Tibial nerve (tissue), 4 donors: ENCODE measurements around the gene TTC9C. TPM values are rescaled to one million over a fixed set of nuclear protein-coding genes. Genes with fewer than 3 reads are reported as not detected.
A peak's percentile ranks its signal among the peaks of the same experiment; 100 is the strongest.

Experiments used
- DNase-seq, 2 donors: peaks; one replicate each; pipeline ENCODE4 v3.0.0-alpha.2; 2019; ENCODE audit warnings: low spot score in 2 of 2
- H3K27ac ChIP-seq, 4 donors: fragments of 200-600 bp; sonication (generic) in 3 of 4; one replicate each; pipeline ENCODE4 v1.5.1; 2017 to 2019; ENCODE audit warnings: mild to moderate bottlenecking in 1 of 4
- H3K27me3 ChIP-seq, 2 donors: fragments of 200-600 bp; sonication (generic) in 1 of 2; one replicate each; pipeline versions ENCODE4 v1.5.1 to v1.6.0; 2017 to 2019
- H3K36me3 ChIP-seq, 3 donors: fragments of 200-600 bp; sonication (generic); one replicate each; pipeline ENCODE4 v1.5.1; 2018 to 2019
- H3K4me1 ChIP-seq, 4 donors: fragments of 200-600 bp; sonication (generic) in 3 of 4; one replicate each; pipeline ENCODE4 v1.5.1; 2017 to 2019
- H3K4me3 ChIP-seq, 4 donors: fragments of 200-600 bp; sonication (generic) in 3 of 4; one replicate each; pipeline ENCODE4 v1.5.1; 2017 to 2019; ENCODE audit warnings: mild to moderate bottlenecking in 1 of 4, moderate library complexity in 1 of 4
- H3K9me3 ChIP-seq, 4 donors: fragments of 200-600 bp; sonication (generic) in 3 of 4; one replicate each; pipeline ENCODE4 v1.5.1; 2017 to 2019
- EP300 ChIP-seq, 2 donors: sonication (generic); formaldehyde crosslinking; IDR thresholded peaks; one replicate each; pipeline ENCODE4 v1.6.1; 2017; ENCODE audit warnings: antibody characterized with exemption in 2 of 2, mild to moderate bottlenecking in 1 of 2
- POLR2A ChIP-seq, 2 donors: fragments of 450-650 bp; IDR thresholded peaks; one replicate each; pipeline ENCODE4 v1.6.1; 2017; ENCODE audit warnings: antibody characterized with exemption in 2 of 2, mild to moderate bottlenecking in 2 of 2, moderate library complexity in 2 of 2
- WGBS, 2 donors: methylation state at CpG; one replicate each; pipeline ENCODE4 v1.1.5; 2018; 5-methylcytosine and 5-hydroxymethylcytosine counted together
- total RNA-seq, 4 donors: library from RNA; depleted of rRNA; stranded (reverse); fragments of >200 nt; gene quantifications; one replicate each; pipeline ENCODE4 v1.1.0, GENCODE V29; 2016
- TF ChIP-seq, protein P1 (sequence below), 5 experiments: fragments of 200-600 bp in 3 of 5; fragments of 450-650 bp in 2 of 5; sonication (generic) in 3 of 5; IDR thresholded peaks; one replicate each; pipeline ENCODE4 v1.5.1; 2016 to 2019; ENCODE audit warnings: antibody characterized with exemption in 5 of 5, mild to moderate bottlenecking in 3 of 5, moderate library complexity in 2 of 5

TTC9C gene
- total RNA-seq, 4 donors from 2014 or later, result 20.1 to 37.1 (median 23.6) TPM

DNA sequence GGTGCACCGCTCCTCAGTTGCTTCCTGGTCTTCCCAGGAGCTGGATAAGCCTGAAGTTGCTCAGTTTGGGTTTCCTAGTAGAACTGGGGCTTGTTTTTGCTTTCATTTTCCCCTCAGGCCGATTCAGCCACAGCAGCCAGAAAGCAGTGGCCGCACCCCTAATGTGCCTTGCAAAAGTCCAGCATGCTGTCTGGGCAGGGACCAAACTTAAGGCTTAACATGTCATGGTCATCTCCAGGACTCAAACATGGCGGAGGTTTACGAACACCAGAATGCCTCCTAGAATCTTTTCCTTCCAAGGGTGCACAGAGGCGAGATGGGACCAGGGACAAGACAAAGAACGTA is 18.3 kb upstream of the TTC9C start:
- Histone ChIP-seq H3K27ac (peak overlapping the region; percentile 71 to 95 (median 92)), H3K4me3 (peak overlapping the region; percentile 25 to 70 (median 58)), H3K9me3 (no peaks in the 10 kb centered on the region), H3K4me1 (peaks cover 0 to 47% (median 31%) of the 10 kb centered on the region in 4 donors), H3K27me3 (no peaks in the 10 kb centered on the region), H3K36me3 (peaks cover 0 to 47% (median 9%) of the 10 kb centered on the region in 3 donors)
- no peak for DNase-seq
- WGBS, 2 donors, result 55 to 56% methylated on average over 6 to 7 of the region's 7 CpGs
- no peak for TF ChIP-seq POLR2A (IDR thresholded peaks at IDR 0.05)
- TF ChIP-seq, protein P1, sequence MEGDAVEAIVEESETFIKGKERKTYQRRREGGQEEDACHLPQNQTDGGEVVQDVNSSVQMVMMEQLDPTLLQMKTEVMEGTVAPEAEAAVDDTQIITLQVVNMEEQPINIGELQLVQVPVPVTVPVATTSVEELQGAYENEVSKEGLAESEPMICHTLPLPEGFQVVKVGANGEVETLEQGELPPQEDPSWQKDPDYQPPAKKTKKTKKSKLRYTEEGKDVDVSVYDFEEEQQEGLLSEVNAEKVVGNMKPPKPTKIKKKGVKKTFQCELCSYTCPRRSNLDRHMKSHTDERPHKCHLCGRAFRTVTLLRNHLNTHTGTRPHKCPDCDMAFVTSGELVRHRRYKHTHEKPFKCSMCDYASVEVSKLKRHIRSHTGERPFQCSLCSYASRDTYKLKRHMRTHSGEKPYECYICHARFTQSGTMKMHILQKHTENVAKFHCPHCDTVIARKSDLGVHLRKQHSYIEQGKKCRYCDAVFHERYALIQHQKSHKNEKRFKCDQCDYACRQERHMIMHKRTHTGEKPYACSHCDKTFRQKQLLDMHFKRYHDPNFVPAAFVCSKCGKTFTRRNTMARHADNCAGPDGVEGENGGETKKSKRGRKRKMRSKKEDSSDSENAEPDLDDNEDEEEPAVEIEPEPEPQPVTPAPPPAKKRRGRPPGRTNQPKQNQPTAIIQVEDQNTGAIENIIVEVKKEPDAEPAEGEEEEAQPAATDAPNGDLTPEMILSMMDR (IDR thresholded peaks at IDR 0.05), result peak in 1 of 5 experiments; percentile 7

DNA sequence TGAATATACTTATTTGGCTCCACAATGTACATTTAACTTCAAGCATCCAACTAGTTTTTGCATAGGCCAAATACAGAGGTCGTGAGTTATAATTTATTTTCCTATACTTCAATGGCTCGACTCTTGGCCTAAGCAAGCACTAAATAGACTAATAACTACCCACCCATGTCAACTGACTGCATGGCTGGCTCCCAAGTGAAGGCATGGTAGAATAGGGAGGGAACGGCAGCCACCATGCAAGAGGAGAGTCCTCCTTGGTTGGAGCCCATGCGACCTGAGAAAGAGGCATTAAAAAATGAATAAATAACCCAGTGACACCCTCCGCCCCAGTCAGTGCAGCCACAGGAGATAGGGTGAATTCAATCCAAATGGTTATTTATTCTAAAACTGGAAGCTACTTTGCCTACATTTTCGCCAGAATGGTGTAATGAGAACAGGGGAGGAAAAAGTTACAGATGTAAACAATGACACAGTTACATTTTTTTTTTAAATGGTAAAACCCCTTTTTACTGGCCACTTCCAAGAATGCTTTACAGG is 15.9 kb upstream of the TTC9C start:
- Histone ChIP-seq H3K4me1 (peaks cover 0 to 38% (median 16%) of the 10 kb centered on the region in 4 donors), H3K27me3 (no peaks in the 10 kb centered on the region), H3K9me3 (no peaks in the 10 kb centered on the region), H3K36me3 (peaks cover 14 to 71% (median 31%) of the 10 kb centered on the region in 3 donors), H3K27ac (no peak overlapping the region), H3K4me3 (no peak overlapping the region)
- WGBS, 2 donors, result 70 to 74% methylated on average over 6 of the region's 6 CpGs
- TF ChIP-seq EP300 (IDR thresholded peaks at IDR 0.05) (no peak), POLR2A (IDR thresholded peaks at IDR 0.05) (no peak)
- TF ChIP-seq, protein P1 (IDR thresholded peaks at IDR 0.05), result no peak
- DNase-seq, result no peak

DNA sequence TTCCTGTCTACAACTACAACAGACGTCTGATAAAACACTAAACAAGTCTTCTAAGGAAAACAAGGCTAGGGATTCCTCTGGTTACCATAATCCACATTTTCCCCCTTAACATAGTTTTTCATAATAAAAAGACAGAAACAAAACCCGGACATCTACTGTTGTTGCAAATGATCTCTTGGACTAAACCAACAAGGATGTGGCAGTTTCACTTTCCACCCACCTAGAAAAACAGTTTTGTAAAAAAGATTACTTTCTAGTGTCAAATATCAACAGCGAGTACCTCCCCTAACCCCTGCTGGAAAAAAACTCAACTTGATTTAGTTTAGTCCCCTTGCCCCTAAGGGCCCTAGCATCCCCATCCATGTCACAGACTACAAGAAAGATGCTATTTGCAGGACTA is 15.4 kb upstream of the TTC9C start:
- no peaks in the 10 kb centered on the region for H3K27me3 ChIP-seq
- no peak overlapping the region for H3K4me3 ChIP-seq
- 63 to 66% methylated on average over 3 of the region's 3 CpGs for WGBS, 2 donors
- peaks cover 17 to 76% (median 36%) of the 10 kb centered on the region in 3 donors for H3K36me3 ChIP-seq
- H3K4me1 ChIP-seq, result peaks cover 0 to 35% (median 15%) of the 10 kb centered on the region in 4 donors
- no peak overlapping the region for H3K27ac ChIP-seq
- TF ChIP-seq POLR2A (IDR thresholded peaks at IDR 0.05), result no peak
- no peak for TF ChIP-seq EP300 (IDR thresholded peaks at IDR 0.05)
- TF ChIP-seq, protein P1 (IDR thresholded peaks at IDR 0.05), result no peak
- DNase-seq, result no peak
- no peaks in the 10 kb centered on the region for H3K9me3 ChIP-seq

- Histone ChIP-seq H3K27ac (no peak overlapping the region), H3K36me3 (peaks cover 17 to 81% (median 37%) of the 10 kb centered on the region in 3 donors), H3K4me1 (peaks cover 0 to 30% (median 14%) of the 10 kb centered on the region in 4 donors), H3K27me3 (no peaks in the 10 kb centered on the region), H3K9me3 (no peaks in the 10 kb centered on the region), H3K4me3 (no peak overlapping the region)
- 89 to 96% methylated on average over 2 of the region's 2 CpGs for WGBS, 2 donors
- TF ChIP-seq POLR2A (IDR thresholded peaks at IDR 0.05) (no peak), EP300 (IDR thresholded peaks at IDR 0.05) (no peak)
- TF ChIP-seq, protein P1 (IDR thresholded peaks at IDR 0.05), result no peak
- DNase-seq, result no peak
Measured at GRCh38 chr11:62713343-62713742, 14.9 kb upstream of the TTC9C start.

DNA sequence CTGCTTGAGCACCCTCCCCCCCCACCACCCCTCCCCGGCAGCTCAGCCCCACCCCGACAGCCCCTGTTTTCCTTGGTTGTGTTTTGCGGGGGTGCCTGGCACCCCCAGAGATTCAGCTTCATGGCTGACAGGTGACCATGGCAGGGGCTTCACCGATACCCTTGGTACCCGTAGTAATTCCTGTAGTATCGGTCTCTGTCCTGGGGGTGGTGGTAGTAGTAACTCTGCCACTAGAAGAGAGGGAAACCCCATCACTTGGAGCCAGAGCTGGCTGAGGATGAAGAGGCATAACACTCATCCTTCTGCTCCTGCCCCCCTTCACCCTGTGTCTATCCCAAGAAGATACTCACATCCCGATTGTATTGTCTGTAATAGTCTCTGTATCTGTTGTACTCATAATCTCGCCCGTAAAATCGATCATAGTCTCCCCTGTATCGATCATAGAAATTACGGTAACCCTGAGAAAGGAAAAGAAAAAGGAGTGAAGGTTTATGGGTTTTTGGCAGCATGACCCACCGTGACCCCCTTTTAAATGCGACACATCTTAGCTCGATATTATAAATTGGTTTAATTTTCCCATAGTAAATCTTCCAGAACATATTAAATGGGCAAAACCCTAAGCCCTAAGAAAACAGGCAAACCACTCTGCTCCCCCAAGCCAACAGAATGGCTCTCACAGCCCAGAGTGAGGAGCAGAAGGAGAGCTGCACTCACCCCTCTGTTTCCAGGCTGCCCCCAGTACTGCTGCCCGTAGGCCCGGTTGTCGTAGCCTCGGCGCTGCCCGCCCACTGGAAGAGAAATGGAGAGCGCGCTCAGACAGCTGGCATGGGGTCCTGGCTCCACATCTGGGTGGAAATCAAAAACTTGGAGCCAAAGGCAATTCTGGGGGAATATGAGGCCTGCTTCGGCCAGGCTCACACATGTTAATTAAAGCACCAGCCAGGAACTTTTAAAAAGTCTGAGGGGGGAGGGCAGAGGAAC is 12.8 kb upstream of the TTC9C start:
- H3K4me1 ChIP-seq, result peaks cover 0 to 31% (median 2%) of the 10 kb centered on the region in 4 donors
- H3K36me3 ChIP-seq, result peaks cover 23 to 100% (median 55%) of the 10 kb centered on the region in 3 donors
- no peak for TF ChIP-seq EP300 (IDR thresholded peaks at IDR 0.05)
- TF ChIP-seq, protein P1 (IDR thresholded peaks at IDR 0.05), result no peak
- no peak for TF ChIP-seq POLR2A (IDR thresholded peaks at IDR 0.05)
- no peak for DNase-seq
- H3K9me3 ChIP-seq, result no peaks in the 10 kb centered on the region
- H3K27me3 ChIP-seq, result no peaks in the 10 kb centered on the region
- WGBS, 2 donors, result 90 to 91% methylated on average over 24 of the region's 24 CpGs
- H3K4me3 ChIP-seq, result no peak overlapping the region
- H3K27ac ChIP-seq, result no peak overlapping the region
